Parathyroid adenoma (tissue), 2 donors: ENCODE data around the gene PRKCA.

Experiments used
- H2AFZ ChIP-seq: fragments of 300-600 bp; sonication (generic); one replicate; pipeline ENCODE4 v1.7.0; 2017; ENCODE audit warnings: antibody characterized with exemption, mild to moderate bottlenecking
- H3K27ac ChIP-seq: fragments of 300-600 bp; sonication (generic); one replicate; pipeline ENCODE4 v1.7.0; 2017
- H3K27me3 ChIP-seq: fragments of 300-600 bp; sonication (generic); one replicate; pipeline ENCODE4 v1.7.0; 2017; ENCODE audit warnings: low read length; ENCODE audit not compliant: control insufficient read depth, insufficient read depth
- H3K36me3 ChIP-seq: fragments of 300-600 bp; sonication (generic); one replicate; pipeline ENCODE4 v1.7.0; 2017; ENCODE audit warnings: low read length; ENCODE audit not compliant: control insufficient read depth, insufficient read depth
- H3K4me1 ChIP-seq: fragments of 300-600 bp; sonication (generic); one replicate; pipeline ENCODE4 v1.7.0; 2017; ENCODE audit warnings: control low read depth
- H3K4me2 ChIP-seq: fragments of 300-600 bp; sonication (generic); one replicate; pipeline ENCODE4 v1.7.0; 2017; ENCODE audit warnings: low read length
- H3K4me3 ChIP-seq: fragments of 300-600 bp; sonication (generic); one replicate; pipeline ENCODE4 v1.7.0; 2017; ENCODE audit warnings: low read depth, low read length
- H3K79me2 ChIP-seq: fragments of 300-600 bp; sonication (generic); one replicate; pipeline ENCODE4 v1.7.0; 2017; ENCODE audit warnings: control low read depth
- H3K9ac ChIP-seq: fragments of 300-600 bp; sonication (generic); one replicate; pipeline ENCODE4 v1.7.0; 2017; ENCODE audit warnings: mild to moderate bottlenecking
- H3K9me3 ChIP-seq: fragments of 300-600 bp; sonication (generic); one replicate; pipeline ENCODE4 v1.7.0; 2017; ENCODE audit warnings: low read length; ENCODE audit not compliant: control insufficient read depth
- TF ChIP-seq, protein P1 (sequence below): fragments of 300-600 bp; sonication (generic); IDR thresholded peaks from one replicate; pipeline ENCODE4 v1.7.0; 2017; ENCODE audit warnings: antibody characterized with exemption, mild to moderate bottlenecking
- donor health status: primary hyperparathyroidism.

Gene PRKCA

DNA sequence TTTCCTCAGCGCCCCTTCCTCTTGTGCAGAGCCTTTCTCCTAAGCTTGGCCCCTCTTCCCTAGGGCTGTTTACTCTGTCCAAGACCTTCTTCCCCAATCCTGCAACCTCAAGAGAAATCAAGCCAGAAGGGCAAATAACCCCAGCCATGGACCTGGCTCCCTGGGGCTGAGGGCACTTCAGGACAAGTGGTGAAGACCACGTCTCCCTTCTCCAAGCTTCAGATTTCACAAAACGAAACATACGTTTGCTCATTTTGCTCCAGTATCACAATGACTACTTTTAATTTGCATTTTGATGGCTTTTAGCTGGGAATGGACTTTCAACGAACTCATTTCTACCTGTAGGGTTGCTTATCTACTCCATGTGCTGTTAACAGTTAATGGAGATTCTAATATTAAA lies 392.7 kb downstream of the PRKCA start:
- Histone ChIP-seq H3K36me3 (no peaks in the 10 kb centered on the region), H3K79me2 (no peaks in the 10 kb centered on the region), H3K27me3 (no peaks in the 10 kb centered on the region), H3K9me3 (no peaks in the 10 kb centered on the region), H2AFZ (no peak overlapping the region), H3K9ac (no peak overlapping the region), H3K4me3 (no peak overlapping the region), H3K27ac (no peak overlapping the region), H3K4me2 (no peak overlapping the region), H3K4me1 (no peaks in the 10 kb centered on the region)
- TF ChIP-seq, protein P1, sequence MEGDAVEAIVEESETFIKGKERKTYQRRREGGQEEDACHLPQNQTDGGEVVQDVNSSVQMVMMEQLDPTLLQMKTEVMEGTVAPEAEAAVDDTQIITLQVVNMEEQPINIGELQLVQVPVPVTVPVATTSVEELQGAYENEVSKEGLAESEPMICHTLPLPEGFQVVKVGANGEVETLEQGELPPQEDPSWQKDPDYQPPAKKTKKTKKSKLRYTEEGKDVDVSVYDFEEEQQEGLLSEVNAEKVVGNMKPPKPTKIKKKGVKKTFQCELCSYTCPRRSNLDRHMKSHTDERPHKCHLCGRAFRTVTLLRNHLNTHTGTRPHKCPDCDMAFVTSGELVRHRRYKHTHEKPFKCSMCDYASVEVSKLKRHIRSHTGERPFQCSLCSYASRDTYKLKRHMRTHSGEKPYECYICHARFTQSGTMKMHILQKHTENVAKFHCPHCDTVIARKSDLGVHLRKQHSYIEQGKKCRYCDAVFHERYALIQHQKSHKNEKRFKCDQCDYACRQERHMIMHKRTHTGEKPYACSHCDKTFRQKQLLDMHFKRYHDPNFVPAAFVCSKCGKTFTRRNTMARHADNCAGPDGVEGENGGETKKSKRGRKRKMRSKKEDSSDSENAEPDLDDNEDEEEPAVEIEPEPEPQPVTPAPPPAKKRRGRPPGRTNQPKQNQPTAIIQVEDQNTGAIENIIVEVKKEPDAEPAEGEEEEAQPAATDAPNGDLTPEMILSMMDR: no peak

GRCh38 chr17:66698270-66698669 lies 395.9 kb downstream of the PRKCA start:
- no peaks in the 10 kb centered on the region for H3K4me1 ChIP-seq
- H3K9ac ChIP-seq: no peak overlapping the region
- no peaks in the 10 kb centered on the region for H3K79me2 ChIP-seq
- H3K9me3 ChIP-seq: no peaks in the 10 kb centered on the region
- H3K4me3 ChIP-seq: no peak overlapping the region
- H3K4me2 ChIP-seq: no peak overlapping the region
- H3K36me3 ChIP-seq: no peaks in the 10 kb centered on the region
- H3K27ac ChIP-seq: no peak overlapping the region
- H3K27me3 ChIP-seq: no peaks in the 10 kb centered on the region
- H2AFZ ChIP-seq: no peak overlapping the region
- TF ChIP-seq, protein P1: no peak

DNA sequence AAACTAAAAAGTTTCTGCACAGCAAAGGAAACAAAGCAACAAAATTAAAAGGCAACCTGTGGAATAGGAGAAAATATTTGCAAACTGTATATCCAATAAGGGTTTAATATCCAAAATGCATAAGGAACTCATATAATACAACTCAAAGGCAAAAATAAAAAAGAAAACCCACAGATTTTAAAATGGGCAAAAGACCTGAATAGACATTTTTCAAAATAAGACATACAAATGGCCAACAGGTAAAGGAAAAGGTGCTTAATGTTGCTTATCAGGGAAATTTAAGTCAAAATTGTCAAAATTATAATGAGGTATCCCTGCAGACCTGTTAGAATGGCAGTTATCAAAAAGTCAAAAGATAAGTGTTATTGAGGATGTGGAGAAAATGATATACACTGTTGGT lies 399.0 kb downstream of the PRKCA start:
- TF ChIP-seq, protein P1: no peak
- H2AFZ ChIP-seq: no peak overlapping the region
- H3K36me3 ChIP-seq: no peaks in the 10 kb centered on the region
- no peak overlapping the region for H3K9ac ChIP-seq
- H3K4me2 ChIP-seq: no peak overlapping the region
- no peaks in the 10 kb centered on the region for H3K27me3 ChIP-seq
- no peaks in the 10 kb centered on the region for H3K4me1 ChIP-seq
- H3K9me3 ChIP-seq: no peaks in the 10 kb centered on the region
- H3K4me3 ChIP-seq: no peak overlapping the region
- H3K27ac ChIP-seq: no peak overlapping the region
- no peaks in the 10 kb centered on the region for H3K79me2 ChIP-seq

DNA sequence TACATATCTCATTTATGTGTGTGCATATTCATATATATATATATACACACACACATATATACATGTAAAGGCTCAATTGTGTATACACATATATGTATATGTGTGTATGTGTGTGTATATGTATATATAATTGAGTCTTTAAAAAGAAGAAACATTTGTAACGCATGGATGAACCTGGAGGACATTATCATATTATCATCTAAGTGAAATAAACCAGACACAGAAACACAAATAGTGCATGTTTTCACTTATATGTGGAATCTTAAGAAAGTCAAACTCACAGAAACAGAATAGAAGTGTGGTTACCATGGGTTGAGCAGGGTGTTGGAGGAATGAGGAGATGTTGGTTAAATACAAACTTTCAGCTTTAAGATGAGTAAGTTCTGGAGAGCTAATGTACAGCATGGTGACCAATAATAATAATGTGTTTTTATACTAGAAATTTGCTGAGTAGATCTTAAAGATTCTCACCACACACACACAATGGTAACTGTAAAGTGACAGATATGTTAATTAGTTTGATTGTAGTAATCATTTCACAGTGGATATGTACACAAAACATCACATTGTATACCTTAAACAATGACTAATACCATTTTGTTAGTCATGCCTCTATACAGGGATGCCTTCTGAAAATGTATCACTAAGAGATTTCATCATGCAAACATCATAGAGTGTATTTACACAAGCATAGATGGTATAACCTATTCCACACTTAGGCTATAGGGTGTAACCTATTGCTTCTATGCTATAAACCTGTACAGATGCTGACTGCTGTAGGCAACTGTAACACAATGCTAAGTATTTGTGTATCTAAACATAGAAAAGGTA lies 399.9 kb downstream of the PRKCA start:
- Histone ChIP-seq H2AFZ (no peak overlapping the region), H3K36me3 (no peaks in the 10 kb centered on the region), H3K4me2 (no peak overlapping the region), H3K4me3 (no peak overlapping the region), H3K79me2 (no peaks in the 10 kb centered on the region), H3K4me1 (no peaks in the 10 kb centered on the region), H3K9ac (no peak overlapping the region), H3K9me3 (no peaks in the 10 kb centered on the region), H3K27me3 (no peaks in the 10 kb centered on the region), H3K27ac (no peak overlapping the region)
- TF ChIP-seq, protein P1: no peak
